SH-SY5Y (cell line): ENCODE results near the gene PTMA.

Source experiments
- GATA2 ChIP-seq: IDR thresholded peaks from 2 replicates; pipeline ENCODE4 v1.6.1; 2011; ENCODE audit warnings: mild to moderate bottlenecking, low read depth, low read length
- GATA3 ChIP-seq: IDR thresholded peaks from 2 replicates; pipeline ENCODE4 v1.6.1; 2011; ENCODE audit warnings: low read depth, mild to moderate bottlenecking, low read length, moderate library complexity

PTMA gene

DNA sequence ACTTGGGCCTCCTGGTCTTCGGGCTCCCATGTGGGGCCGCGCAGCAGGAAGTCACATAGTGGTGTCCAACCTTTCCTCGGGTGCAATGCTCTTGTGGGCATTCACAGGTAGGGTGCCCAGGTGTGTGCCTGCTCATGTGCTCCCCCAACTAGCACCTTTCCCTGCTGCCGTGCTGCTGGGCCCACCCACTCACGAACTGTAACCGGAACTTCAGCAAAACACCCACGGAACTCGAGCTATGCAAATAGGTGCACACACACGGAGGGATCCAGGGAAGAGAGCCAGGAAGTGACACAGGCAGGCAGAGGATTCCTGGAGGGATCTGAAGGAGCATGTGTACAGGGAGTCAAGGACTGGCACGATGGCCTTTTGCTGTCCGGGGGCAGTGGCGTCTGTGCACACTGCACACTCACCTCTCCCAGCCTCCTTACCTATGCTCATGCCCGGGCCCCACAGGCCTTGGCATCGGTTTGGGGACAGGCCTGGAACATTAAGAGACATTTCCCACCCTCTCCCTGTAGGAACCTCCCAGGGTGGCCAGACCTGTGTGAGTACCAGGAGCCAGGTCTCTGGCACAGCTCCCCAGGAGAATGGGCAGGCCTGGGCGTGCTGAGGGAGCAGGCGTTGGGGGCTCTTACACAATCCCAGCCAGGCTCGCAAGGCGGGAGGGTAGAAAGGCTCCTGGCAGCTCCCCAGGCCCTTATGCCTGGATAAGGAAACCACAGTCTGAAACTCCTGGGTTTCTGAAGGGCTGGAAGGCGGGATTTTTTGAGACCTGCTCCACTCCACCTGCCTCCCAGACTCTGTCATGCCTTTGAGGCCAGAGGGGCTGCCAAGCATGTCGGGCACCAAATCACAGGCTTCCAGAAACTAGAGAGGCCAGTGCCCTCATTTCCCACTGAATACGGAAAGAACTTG, 6.6 kb upstream of the PTMA start:
- TF ChIP-seq GATA3 (no peak), GATA2 (no peak)

- no peak for TF ChIP-seq GATA2
- no peak for TF ChIP-seq GATA3
Measured at GRCh38 chr2:231704017-231704416, 4.3 kb upstream of the PTMA start.

DNA sequence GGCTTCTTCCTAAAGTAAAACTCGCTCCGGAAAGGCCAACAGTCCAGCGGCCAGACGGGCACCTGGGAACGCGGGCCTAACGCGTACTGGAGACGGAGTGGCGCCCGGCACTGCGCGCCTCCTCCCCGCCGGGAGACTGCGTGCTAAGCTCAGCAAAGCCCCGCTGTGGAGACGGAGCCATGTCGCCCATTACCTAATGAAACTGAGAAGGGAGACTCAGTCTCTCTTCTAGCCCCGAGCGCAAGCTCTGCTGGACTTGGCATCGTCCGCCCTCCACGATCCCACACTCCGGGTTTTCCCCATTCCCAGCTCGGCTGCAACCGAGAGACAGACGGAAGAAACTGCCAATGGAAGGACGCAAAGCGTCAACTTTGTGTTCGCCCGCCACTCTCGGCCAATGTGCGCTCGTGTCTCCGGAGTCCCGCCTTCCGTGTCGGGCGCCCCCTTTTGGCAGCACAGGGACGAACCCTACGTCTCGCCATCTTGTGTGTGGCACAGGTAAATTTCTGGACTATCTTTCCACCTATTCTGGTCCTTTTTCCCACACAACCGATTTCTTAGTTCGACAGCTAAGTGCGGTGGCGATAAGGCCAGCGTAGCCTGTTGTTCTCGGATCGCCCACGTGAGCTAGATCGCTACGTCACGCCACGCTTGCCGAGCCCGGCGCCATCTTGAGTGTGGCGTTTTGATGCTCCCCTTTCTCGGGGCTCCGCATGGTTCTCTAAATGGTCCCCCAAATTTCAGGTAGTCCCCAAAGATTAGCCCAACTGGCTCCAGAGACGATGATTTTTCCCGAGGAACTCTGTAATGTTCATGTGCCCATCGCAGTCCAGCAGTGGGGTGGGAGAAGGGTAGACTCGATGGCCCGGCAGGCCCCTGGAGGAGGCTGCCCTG, 1.3 kb upstream of the PTMA start:
- TF ChIP-seq GATA2 (no peak), GATA3 (no peak)

- TF ChIP-seq GATA3 (no peak), GATA2 (no peak)
Measured at GRCh38 chr2:231707625-231707926, 749 bp upstream of the PTMA start.

DNA sequence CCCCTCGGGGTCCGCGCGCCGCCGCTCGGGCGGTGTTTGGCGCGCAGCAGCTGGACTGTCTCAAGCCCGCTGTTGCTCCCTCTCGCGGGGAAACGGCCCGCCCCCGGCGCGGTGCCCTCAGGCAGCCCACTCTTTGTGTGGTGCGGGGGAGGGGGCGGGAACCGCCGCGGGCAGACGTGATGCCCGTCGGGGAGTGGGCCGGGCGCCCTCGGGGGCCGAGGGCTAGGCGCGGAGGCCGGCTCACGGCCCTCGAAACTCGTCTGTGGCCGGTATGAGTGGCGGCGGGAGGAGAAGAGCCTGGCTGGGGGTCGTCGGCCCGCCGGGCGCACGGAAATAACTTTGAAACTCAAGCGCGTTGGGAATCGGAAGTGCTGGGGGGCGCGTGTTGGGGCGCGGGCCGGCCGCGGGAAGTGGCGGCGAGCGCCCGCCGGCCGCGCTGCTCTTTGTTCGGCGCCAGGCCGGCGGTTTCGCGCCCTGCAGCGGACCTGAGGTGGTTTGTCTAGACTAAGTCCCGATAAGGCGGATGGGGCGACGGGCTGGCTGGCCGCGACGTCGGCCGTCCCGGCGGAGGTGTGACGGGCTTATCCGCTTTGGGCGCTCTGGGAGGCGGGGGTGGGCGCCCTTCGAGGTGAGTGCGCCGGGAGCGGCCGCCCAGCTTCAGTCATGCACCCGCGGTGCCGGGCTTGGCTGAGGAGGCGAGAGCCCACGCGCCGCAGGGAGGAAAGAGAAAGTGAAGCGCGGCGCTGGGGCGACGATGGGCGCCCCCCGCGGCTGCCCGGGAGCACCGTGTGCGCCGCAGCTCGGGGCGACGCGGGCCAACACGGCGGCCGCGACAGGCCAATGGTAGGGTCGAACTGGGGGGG, 679 bp downstream of the PTMA start:
- TF ChIP-seq GATA2 (no peak), GATA3 (no peak)

- TF ChIP-seq GATA2 = no peak
- no peak for TF ChIP-seq GATA3
Measured at GRCh38 chr2:231709636-231709980, 1.3 kb downstream of the PTMA start.

DNA sequence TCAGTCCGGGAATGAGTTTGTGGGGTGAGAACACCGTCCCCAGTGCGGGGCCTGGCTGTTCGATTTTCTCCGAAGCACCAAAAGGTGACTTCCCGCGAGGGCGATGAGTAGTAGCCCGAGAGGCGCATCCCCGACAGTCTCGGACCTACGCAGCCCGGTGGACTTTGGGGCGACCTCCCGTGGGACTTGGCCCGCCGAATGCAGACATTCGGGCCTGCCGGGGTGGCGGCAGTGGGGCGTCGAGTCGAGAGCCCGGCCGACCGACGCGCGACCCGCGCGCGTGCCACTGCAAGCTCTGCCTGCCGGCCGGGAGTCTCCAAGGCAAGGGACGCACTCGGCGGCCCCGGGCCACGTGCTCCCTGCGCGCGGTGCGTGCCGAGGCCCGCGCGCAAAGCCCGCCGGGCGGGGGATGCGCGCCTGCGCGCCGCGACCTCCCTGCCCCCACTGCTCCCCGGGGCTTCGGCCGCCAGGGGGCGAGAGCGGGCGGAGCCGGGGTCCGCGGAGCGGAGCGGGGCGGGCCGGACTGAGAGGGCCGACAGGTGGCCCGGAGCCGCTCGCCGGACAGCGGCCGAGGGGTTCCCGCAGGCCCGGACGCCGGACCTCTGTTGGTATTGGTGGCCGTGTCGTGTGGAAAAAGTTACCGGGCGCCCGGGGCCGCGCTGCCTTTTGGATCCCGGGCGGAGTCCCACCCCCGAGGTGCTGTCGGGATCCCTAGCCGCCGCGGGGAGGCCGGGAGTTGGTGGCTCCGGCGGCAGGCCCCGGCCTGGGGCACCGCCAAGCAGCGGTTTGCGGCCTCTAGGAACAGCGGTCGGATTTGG, 1.9 kb downstream of the PTMA start:
- no peak for TF ChIP-seq GATA3
- no peak for TF ChIP-seq GATA2

- TF ChIP-seq GATA2 = no peak
Measured at GRCh38 chr2:231710799-231711676, 2.7 kb downstream of the PTMA start.

DNA sequence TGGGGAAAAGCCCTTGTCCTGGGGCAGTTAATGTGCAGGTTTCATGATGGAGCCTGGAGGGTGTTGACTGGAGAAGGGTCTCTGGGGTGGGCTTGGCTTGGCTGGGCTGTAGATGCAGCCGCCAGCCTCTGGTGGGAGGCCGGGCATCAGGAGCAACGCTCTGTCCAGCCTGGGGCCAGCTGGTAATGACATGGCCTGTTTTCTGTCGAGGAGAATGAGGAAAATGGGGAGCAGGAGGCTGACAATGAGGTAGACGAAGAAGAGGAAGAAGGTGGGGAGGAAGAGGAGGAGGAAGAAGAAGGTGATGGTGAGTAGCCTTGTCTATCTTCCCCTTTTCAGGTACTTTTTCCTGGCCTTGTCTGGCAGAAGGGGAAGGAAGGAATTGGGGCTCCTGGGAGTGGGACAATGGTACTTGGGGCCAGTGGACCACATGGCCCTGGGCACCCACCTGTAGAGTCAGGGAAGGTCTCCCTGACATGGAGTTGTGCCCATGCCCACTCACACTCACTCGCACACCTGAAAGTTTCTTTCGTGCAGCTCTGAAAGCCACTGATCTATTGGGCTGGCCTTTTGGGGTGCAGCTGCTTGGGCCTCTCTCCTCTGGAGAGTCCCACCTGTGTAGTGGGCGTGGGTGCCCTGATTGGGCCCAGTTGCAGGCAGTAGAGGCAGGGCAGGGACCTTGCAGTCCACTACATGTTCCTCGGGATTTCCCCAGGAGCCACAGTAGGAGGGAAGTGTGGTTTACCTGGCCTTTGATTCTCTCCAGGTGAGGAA, 3.5 kb downstream of the PTMA start:
- TF ChIP-seq GATA2 = no peak
- TF ChIP-seq GATA3 = no peak

DNA sequence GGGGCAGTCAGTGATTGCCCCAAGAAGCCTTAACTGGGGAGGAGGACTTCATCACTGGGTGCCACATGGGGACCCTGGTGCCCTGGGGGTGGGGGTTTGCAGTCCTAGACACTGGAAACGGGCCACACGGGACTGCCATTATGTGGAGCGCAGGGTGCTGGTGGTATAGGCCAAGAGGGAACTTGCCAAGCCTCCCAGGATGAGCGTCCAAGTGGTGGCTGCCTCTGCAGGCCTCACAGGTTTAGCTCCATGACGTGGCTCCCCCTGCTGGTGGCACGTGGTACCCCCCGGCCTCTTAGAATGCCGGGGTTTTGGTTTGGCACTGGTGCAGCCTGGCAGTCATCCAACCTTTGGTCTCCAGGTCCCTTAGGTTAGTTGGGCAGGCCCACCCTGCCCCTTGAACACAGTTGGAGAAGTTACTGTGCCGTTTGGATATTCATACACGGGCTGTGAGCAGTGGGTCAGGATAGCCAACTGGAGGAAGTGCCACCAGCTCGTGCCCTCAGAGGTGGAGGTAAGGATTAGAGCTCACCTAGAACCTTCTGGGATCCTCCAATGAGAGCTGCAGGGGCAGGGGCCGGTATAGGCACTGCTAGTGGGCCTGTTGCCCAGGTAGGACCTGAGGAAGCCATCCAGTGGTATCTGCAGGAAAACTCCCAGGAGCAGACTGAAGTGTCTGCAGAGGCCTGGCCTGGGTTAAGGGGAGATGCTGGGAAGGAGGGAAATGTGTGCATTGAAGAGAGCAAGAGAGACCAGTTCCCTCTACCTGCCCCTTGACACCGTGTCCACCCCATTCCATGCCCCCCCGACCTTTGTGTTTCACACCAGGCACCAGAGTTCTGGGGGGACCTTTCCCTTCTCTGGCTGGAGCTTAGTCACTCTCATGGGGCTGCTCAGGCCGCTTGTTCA, 5.7 kb downstream of the PTMA start:
- TF ChIP-seq GATA3 (no peak), GATA2 (no peak)
